Measurements from ENCODE around the gene SCAF1. TPM values are rescaled to one million over a fixed set of nuclear protein-coding genes. Genes with fewer than 3 reads are reported as not detected.

SCAF1 gene
- total RNA-seq, 1 experiment from 2014 or later = 129 TPM

DNA sequence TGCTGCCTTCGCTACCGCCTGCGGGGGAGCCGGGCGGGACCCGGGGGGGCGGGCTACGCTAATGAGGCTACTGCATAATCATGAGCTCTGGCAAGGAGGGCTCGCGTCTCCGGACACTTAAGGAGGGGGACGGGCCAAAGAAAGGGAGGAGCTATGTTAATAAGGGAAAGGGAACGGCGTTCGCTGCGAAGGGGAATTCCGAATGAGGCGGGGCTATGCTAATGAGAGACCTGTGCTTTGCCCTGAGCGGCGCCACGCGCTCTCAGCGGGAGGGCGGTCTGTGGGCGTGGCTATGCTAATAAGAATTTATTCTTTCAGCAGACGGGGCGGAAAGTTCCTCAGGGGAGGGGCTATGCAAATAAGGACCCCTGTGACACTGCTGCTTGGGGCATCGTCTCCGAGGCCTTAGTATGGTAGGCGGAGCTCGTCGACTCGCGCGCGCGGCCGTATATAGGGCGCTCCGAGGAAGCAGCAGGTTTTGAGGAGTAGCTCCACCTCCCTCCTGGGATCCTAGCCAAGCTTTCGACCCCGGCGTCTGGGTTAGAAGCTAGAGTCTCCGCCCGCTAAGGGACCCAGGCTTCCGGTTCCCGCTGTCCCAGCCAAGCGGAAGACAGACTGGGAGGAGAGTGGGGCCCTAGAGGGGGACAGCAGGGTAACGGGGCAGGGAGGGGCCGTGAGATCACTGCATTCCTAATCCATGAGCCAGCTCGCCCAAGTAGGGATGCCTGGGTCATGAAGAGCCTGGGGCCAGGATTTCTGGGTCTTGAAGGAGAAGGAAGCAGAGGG is 1.7 kb upstream of the SCAF1 start, which contains the start of gene RRAS:
Gene RRAS (minus strand): TSS at position 31 of the 786 bp plus-strand sequence. CDS start 45 bp downstream, outside the sequence.
- BruUV-seq (replicated peaks) = no TSS peak
- intact Hi-C loops (cut with micrococcal nuclease; ENCODE audit: unreplicated experiment) = loop anchor here (1.0 to 5.0 kb wide), 3 partner anchors 24 to 188 kb away; partner anchors contain the start of genes ALDH16A1, PIH1D1 and PRR12
- TF ChIP-seq, protein P1, sequence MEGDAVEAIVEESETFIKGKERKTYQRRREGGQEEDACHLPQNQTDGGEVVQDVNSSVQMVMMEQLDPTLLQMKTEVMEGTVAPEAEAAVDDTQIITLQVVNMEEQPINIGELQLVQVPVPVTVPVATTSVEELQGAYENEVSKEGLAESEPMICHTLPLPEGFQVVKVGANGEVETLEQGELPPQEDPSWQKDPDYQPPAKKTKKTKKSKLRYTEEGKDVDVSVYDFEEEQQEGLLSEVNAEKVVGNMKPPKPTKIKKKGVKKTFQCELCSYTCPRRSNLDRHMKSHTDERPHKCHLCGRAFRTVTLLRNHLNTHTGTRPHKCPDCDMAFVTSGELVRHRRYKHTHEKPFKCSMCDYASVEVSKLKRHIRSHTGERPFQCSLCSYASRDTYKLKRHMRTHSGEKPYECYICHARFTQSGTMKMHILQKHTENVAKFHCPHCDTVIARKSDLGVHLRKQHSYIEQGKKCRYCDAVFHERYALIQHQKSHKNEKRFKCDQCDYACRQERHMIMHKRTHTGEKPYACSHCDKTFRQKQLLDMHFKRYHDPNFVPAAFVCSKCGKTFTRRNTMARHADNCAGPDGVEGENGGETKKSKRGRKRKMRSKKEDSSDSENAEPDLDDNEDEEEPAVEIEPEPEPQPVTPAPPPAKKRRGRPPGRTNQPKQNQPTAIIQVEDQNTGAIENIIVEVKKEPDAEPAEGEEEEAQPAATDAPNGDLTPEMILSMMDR (IDR thresholded peaks at IDR 0.05; ENCODE audit: unreplicated experiment) = no peak
- Mint-ChIP-seq H3K4me1 (ENCODE audit: low read depth, unreplicated experiment) (peaks cover 52% of the 10 kb centered on the region), H3K27me3 (ENCODE audit: unreplicated experiment) (no peaks in the 10 kb centered on the region), H3K9me3 (ENCODE audit: low read depth, unreplicated experiment) (no peaks in the 10 kb centered on the region), H3K36me3 (ENCODE audit: insufficient read depth, unreplicated experiment) (peaks cover 90% of the 10 kb centered on the region), H3K4me3 (ENCODE audit: low read depth, unreplicated experiment) (peak within 1 kb of the TSS; percentile 95), H3K27ac (ENCODE audit: unreplicated experiment) (peak within 1 kb of the TSS; percentile 100)
- DNase-seq = peak; percentile 100
- CTCF ChIA-PET = interaction anchor here (0.5 to 1.9 kb wide), 12 partner anchors 24 to 126 kb away, joined by 3 to 22 read pairs (median 4); partner anchors contain the start of genes AP2A1, PRMT1 and PRR12

DNA sequence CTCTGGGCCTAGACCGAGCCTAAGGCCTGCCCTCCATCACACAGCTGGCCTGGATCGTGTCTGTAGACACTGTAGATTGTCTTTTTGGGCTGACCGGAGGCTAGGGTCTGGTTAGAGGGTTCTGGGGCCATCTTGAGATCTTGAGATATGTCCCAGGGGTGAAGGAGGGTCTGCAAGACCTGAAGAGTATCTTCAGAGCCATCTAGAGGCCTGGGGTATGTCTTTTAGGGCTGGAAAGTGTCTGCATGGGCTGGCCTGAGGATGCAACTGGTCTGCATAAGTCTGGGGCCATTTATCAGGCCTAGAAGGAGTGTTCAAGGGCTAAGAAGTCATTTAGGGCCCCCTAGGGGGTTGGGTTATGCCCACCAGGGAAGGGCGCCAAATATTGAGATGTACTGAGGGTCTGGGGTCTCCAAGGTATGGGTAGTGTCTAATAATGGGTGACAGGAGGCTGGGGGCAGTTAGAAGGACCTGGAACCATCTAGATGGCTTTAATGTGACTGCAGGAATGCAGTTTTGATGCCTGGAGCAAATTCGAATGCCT is 555 bp downstream of the SCAF1 start:
- H3K4me1 Mint-ChIP-seq (ENCODE audit: low read depth, unreplicated experiment) = peaks cover 48% of the 10 kb centered on the region
- H3K4me3 Mint-ChIP-seq (ENCODE audit: low read depth, unreplicated experiment) = peak overlapping the region; percentile 95
- TF ChIP-seq, protein P1 (IDR thresholded peaks at IDR 0.05; ENCODE audit: unreplicated experiment) = no peak
- H3K36me3 Mint-ChIP-seq (ENCODE audit: insufficient read depth, unreplicated experiment) = peaks cover 90% of the 10 kb centered on the region
- no peak for DNase-seq
- H3K9me3 Mint-ChIP-seq (ENCODE audit: low read depth, unreplicated experiment) = no peaks in the 10 kb centered on the region
- H3K27ac Mint-ChIP-seq (ENCODE audit: unreplicated experiment) = peak overlapping the region; percentile 100
- BruUV-seq (replicated peaks) = no TSS peak
- CTCF ChIA-PET = interaction anchor here (0.6 to 1.2 kb wide), 3 partner anchors 36 to 49 kb away, joined by 3 to 5 read pairs (median 4); no protein-coding TSS in a partner anchor
- intact Hi-C loops (cut with micrococcal nuclease; ENCODE audit: unreplicated experiment) = loop anchor here (5.0 kb wide), 1 partner anchor 190 kb away; the partner anchor contains the start of genes ALDH16A1 and PIH1D1
- H3K27me3 Mint-ChIP-seq (ENCODE audit: unreplicated experiment) = no peaks in the 10 kb centered on the region

DNA sequence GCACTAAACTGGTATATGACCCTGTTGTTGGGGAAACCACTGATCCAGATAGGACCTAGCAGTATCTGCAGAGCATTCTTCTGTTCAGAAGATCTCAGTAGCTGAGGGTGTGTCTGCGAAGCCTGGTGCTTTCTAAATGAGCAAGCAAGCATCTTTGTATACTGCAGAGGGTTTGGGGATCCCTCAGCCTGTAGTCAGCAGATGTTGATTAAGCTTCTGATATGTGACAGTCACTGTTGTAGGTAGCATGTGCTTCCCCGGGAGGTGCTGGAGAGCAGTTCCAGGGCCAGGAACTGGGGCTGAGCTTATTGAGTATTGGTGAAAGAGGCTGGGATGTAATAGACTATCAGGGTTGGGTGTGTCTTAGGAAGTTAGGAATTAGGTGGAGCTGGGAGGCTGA is 1.5 kb downstream of the SCAF1 start:
- peaks cover 81% of the 10 kb centered on the region for H3K36me3 Mint-ChIP-seq (ENCODE audit: insufficient read depth, unreplicated experiment)
- H3K27me3 Mint-ChIP-seq (ENCODE audit: unreplicated experiment) = no peaks in the 10 kb centered on the region
- no peak overlapping the region for H3K27ac Mint-ChIP-seq (ENCODE audit: unreplicated experiment)
- DNase-seq = no peak
- TF ChIP-seq, protein P1 (IDR thresholded peaks at IDR 0.05; ENCODE audit: unreplicated experiment) = no peak
- intact Hi-C loops (cut with micrococcal nuclease; ENCODE audit: unreplicated experiment) = loop anchor here (5.0 kb wide), 1 partner anchor 191 kb away; the partner anchor contains the start of genes ALDH16A1 and PIH1D1
- peak overlapping the region; percentile 95 for H3K4me3 Mint-ChIP-seq (ENCODE audit: low read depth, unreplicated experiment)
- BruUV-seq (replicated peaks) = no TSS peak
- peaks cover 39% of the 10 kb centered on the region for H3K4me1 Mint-ChIP-seq (ENCODE audit: low read depth, unreplicated experiment)
- CTCF ChIA-PET = no interaction called here
- H3K9me3 Mint-ChIP-seq (ENCODE audit: low read depth, unreplicated experiment) = no peaks in the 10 kb centered on the region

DNA sequence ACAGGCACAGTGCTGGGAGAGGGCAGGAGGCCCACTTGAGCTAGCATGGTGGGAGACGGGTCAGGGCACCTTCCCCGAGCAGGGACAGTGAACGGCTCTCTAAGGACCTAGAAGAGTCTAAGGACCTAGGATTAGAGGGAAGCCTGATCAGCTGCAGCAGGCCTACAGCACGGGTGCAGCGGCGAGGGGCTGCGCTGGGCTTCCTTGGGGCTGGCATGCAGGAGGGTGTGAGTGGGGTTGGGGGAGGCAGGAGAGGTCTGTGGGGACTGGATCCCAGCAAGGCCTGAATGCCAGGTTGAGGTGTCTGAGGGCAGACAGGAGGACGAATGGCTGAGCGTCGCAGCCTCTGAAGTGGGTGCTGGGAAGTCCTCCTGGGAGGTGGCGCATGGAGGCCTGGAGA is 3.6 kb downstream of the SCAF1 start:
- Mint-ChIP-seq H3K4me1 (ENCODE audit: low read depth, unreplicated experiment) (peaks cover 27% of the 10 kb centered on the region), H3K27me3 (ENCODE audit: unreplicated experiment) (no peaks in the 10 kb centered on the region), H3K27ac (ENCODE audit: unreplicated experiment) (peak overlapping the region; percentile 18), H3K9me3 (ENCODE audit: low read depth, unreplicated experiment) (no peaks in the 10 kb centered on the region), H3K36me3 (ENCODE audit: insufficient read depth, unreplicated experiment) (peaks cover 71% of the 10 kb centered on the region), H3K4me3 (ENCODE audit: low read depth, unreplicated experiment) (no peak overlapping the region)
- no TSS peak for BruUV-seq (replicated peaks)
- CTCF ChIA-PET = no interaction called here
- intact Hi-C loops (cut with micrococcal nuclease; ENCODE audit: unreplicated experiment) = no loop called here
- DNase-seq = no peak
- TF ChIP-seq, protein P1 (IDR thresholded peaks at IDR 0.05; ENCODE audit: unreplicated experiment) = no peak

Measured in Calu3 (cell line).